ENCODE results near the gene THSD4. TPM values are rescaled to one million over a fixed set of nuclear protein-coding genes. Genes with fewer than 3 reads are reported as not detected.

THSD4 gene
- polyA plus RNA-seq, 2 of the 4 experiments (the other 2 are of a cell fraction) = 15.8 to 40.7 TPM

GRCh38 chr15:71730277-71731144 is 615.2 kb downstream of the THSD4 start:
- TF ChIP-seq E2F6 (IDR thresholded peaks at IDR 0.05; ENCODE audit: borderline replicate concordance, low read depth) (no peak), NR3C1 (IDR thresholded peaks at IDR 0.05) (no peak), PHF8 (IDR thresholded peaks at IDR 0.05; ENCODE audit: borderline replicate concordance, low read depth) (no peak), TFCP2L1 (CRISPR knock-in tag; IDR thresholded peaks at IDR 0.05) (no peak), NFE2L2 (conservative IDR thresholded peaks at IDR 0.05; ENCODE audit: low read length) (no peak), HDAC2 (IDR thresholded peaks at IDR 0.05) (no peak), FOSL2 (IDR thresholded peaks at IDR 0.05) (no peak), FOSL2 (CRISPR knock-in tag; IDR thresholded peaks at IDR 0.05) (no peak), JUN (IDR thresholded peaks at IDR 0.05) (no peak), RAD21 (conservative IDR thresholded peaks at IDR 0.05 in 1 of 2, IDR thresholded peaks at IDR 0.05 in 1 of 2) (peak; percentile 80 to 81), SMC3 (IDR thresholded peaks at IDR 0.05) (peak; percentile 88)
- TF ChIP-seq, protein P1, sequence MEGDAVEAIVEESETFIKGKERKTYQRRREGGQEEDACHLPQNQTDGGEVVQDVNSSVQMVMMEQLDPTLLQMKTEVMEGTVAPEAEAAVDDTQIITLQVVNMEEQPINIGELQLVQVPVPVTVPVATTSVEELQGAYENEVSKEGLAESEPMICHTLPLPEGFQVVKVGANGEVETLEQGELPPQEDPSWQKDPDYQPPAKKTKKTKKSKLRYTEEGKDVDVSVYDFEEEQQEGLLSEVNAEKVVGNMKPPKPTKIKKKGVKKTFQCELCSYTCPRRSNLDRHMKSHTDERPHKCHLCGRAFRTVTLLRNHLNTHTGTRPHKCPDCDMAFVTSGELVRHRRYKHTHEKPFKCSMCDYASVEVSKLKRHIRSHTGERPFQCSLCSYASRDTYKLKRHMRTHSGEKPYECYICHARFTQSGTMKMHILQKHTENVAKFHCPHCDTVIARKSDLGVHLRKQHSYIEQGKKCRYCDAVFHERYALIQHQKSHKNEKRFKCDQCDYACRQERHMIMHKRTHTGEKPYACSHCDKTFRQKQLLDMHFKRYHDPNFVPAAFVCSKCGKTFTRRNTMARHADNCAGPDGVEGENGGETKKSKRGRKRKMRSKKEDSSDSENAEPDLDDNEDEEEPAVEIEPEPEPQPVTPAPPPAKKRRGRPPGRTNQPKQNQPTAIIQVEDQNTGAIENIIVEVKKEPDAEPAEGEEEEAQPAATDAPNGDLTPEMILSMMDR (IDR thresholded peaks at IDR 0.05) = peak; percentile 91
- no peaks in the 10 kb centered on the region for H3K9me3 ChIP-seq
- CTCF ChIA-PET = interaction anchor here (0.5 to 6.9 kb wide), 39 partner anchors 9 to 757 kb away, joined by 3 to 84 read pairs (median 4); no protein-coding TSS in a partner anchor
- peak; percentile 85 to 88 for DNase-seq (ENCODE audit: low read depth in 1 of 2, low spot score in 1 of 2)
- FAIRE-seq = peak; percentile 92
- no peak overlapping the region for H3K27ac ChIP-seq
- POLR2A ChIA-PET = no interaction called here
- no peak overlapping the region for H3K4me2 ChIP-seq
- 43% methylated on average over 15 of the region's 15 CpGs for WGBS (ENCODE audit: missing lambda C conversion rate)
- peaks cover 4% of the 10 kb centered on the region; the same call in 2 of the 3 replicates for H3K4me1 ChIP-seq
- peak; percentile 88 to 98 for ATAC-seq
- H3K4me3 ChIP-seq = no peak overlapping the region

DNA sequence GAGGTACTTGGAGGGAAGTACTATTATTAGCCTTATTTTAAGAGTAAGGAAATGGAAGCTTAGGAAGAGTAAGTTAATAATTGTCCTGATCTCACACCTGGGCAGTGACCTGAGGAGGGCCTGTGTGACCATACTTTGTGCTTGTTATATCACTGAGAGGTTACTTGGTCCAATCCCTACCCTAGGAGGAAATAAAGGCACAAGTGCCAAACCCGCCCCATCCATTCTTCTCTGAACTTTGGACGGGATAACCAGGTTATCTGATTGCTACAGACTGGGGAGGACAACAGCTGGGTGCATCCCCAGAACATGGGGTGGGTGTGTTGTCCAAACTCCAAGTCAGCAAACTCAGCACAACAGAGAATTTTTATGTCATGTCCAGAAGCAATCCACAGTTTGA is 617.4 kb downstream of the THSD4 start:
- 63% methylated on average over 2 of the region's 2 CpGs for WGBS (ENCODE audit: missing lambda C conversion rate)
- Histone ChIP-seq H3K9me3 (no peaks in the 10 kb centered on the region), H3K4me1 (peaks cover 4% of the 10 kb centered on the region; the same call in 1 of the 3 replicates), H3K4me2 (no peak overlapping the region), H3K27ac (no peak overlapping the region), H3K4me3 (no peak overlapping the region)
- CTCF ChIA-PET = interaction anchor here (0.8 to 6.9 kb wide), 12 partner anchors 11 to 288 kb away, joined by 3 to 84 read pairs (median 4); no protein-coding TSS in a partner anchor
- ATAC-seq (no peak), DNase-seq (ENCODE audit: low read depth in 1 of 2, low spot score in 1 of 2) (no peak), FAIRE-seq (no peak)
- TF ChIP-seq POLR2AphosphoS2 (conservative IDR thresholded peaks at IDR 0.05; ENCODE audit: low read length) (no peak), EHF (CRISPR knock-in tag; IDR thresholded peaks at IDR 0.05) (no peak), RAD21 (conservative IDR thresholded peaks at IDR 0.05 in 1 of 2, IDR thresholded peaks at IDR 0.05 in 1 of 2) (no peak), BHLHE40 (IDR thresholded peaks at IDR 0.05; ENCODE audit: low read depth, low read length) (no peak), HES2 (IDR thresholded peaks at IDR 0.05) (no peak), BCL3 (IDR thresholded peaks at IDR 0.05) (no peak), FOXS1 (CRISPR knock-in tag; IDR thresholded peaks at IDR 0.05) (no peak), REST (IDR thresholded peaks at IDR 0.05) (no peak)
- TF ChIP-seq, protein P2, sequence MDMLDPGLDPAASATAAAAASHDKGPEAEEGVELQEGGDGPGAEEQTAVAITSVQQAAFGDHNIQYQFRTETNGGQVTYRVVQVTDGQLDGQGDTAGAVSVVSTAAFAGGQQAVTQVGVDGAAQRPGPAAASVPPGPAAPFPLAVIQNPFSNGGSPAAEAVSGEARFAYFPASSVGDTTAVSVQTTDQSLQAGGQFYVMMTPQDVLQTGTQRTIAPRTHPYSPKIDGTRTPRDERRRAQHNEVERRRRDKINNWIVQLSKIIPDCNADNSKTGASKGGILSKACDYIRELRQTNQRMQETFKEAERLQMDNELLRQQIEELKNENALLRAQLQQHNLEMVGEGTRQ (IDR thresholded peaks at IDR 0.05) = no peak
- POLR2A ChIA-PET = no interaction called here

Measured in A549 (cell line).